HFFc6 (cell line): ENCODE data around the gene ACVR1C. TPM values are rescaled to one million over a fixed set of nuclear protein-coding genes. Genes with fewer than 3 reads are reported as not detected.
"Not testable (repeated sequence)": the region's sequence is repeated elsewhere in the genome, so short reads cannot be mapped to it uniquely, and the experiment has no call there.

Source experiments
- DNase-seq: peaks from one replicate; pipeline ENCODE4 v3.0.0-alpha.2; 2018
- H3K27ac Mint-ChIP-seq: 2 replicates; pipeline ENCODE4 v1.8.0; 2020; ENCODE audit warnings: mild to moderate bottlenecking, mixed read lengths
- H3K27me3 Mint-ChIP-seq: 2 replicates; pipeline ENCODE4 v1.8.0; 2021; ENCODE audit warnings: mild to moderate bottlenecking, moderate library complexity, mixed read lengths; ENCODE audit not compliant: insufficient read depth
- H3K36me3 Mint-ChIP-seq: 2 replicates; pipeline ENCODE4 v1.8.0; 2021; ENCODE audit warnings: low read depth, mixed read lengths
- H3K4me1 Mint-ChIP-seq: 2 replicates; pipeline ENCODE4 v1.8.0; 2020; ENCODE audit warnings: low read depth, mixed read lengths
- H3K4me3 Mint-ChIP-seq: 2 replicates; pipeline ENCODE4 v1.8.0; 2020; ENCODE audit warnings: mild to moderate bottlenecking, moderate library complexity, mixed read lengths
- H3K9me3 Mint-ChIP-seq: 2 replicates; pipeline ENCODE4 v1.8.0; 2020; ENCODE audit warnings: mild to moderate bottlenecking, mixed read lengths
- total RNA-seq, 6 experiments: library from RNA; stranded (reverse); fragmentation: NEBNext Ultra II Directional; extraction: Animal tissue kit (Norgen Biotek cat#: 25700); gene quantifications; 2 replicates in 1 of 6; 3 replicates in 5 of 6; pipeline ENCODE4 v1.2.3, GENCODE V29; 2021
- TF ChIP-seq, protein P1 (sequence below): fragments of 200-600 bp; sonication (generic); IDR thresholded peaks from 2 replicates; pipeline ENCODE4 v1.5.0; 2021; ENCODE audit warnings: antibody characterized with exemption, mild to moderate bottlenecking

ACVR1C gene
- total RNA-seq, 6 experiments from 2014 or later = 0.02 to 0.13 (median 0.05) TPM; not detected in 2

DNA sequence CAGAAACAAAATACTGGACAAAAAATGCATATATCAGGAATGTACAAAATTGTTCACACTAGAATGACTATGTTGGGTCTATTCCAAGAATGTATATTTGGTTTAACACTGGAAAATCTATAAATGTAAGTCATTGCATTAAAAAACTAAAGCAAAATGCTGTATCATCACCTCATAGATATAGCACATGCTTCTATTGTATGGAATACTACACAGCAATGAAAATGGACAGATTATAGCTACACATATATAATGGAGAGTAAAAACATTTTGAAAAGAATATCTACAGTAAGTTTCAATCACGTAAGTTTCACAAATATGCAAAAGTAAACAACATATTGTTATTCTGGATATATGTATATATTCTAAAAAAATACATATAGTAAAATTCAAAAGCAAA lies 91.8 kb downstream of the ACVR1C start:
- Mint-ChIP-seq H3K36me3 (no peaks in the 10 kb centered on the region), H3K4me3 (no peak overlapping the region), H3K27me3 (no peaks in the 10 kb centered on the region; the same call in 1 of the 2 replicates), H3K4me1 (no peaks in the 10 kb centered on the region), H3K27ac (no peak overlapping the region), H3K9me3 (no peaks in the 10 kb centered on the region)
- no peak for DNase-seq
- TF ChIP-seq, protein P1, sequence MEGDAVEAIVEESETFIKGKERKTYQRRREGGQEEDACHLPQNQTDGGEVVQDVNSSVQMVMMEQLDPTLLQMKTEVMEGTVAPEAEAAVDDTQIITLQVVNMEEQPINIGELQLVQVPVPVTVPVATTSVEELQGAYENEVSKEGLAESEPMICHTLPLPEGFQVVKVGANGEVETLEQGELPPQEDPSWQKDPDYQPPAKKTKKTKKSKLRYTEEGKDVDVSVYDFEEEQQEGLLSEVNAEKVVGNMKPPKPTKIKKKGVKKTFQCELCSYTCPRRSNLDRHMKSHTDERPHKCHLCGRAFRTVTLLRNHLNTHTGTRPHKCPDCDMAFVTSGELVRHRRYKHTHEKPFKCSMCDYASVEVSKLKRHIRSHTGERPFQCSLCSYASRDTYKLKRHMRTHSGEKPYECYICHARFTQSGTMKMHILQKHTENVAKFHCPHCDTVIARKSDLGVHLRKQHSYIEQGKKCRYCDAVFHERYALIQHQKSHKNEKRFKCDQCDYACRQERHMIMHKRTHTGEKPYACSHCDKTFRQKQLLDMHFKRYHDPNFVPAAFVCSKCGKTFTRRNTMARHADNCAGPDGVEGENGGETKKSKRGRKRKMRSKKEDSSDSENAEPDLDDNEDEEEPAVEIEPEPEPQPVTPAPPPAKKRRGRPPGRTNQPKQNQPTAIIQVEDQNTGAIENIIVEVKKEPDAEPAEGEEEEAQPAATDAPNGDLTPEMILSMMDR = no peak

- Mint-ChIP-seq H3K4me3 (no peak overlapping the region), H3K4me1 (no peaks in the 10 kb centered on the region), H3K27me3 (no peaks in the 10 kb centered on the region), H3K27ac (no peak overlapping the region), H3K36me3 (no peaks in the 10 kb centered on the region), H3K9me3 (no peaks in the 10 kb centered on the region)
- DNase-seq = no peak
- TF ChIP-seq, protein P1 = no peak
These were observed 99.5 kb downstream of the ACVR1C start for GRCh38 chr2:157528963-157529751.

- H3K4me1 Mint-ChIP-seq = no peaks in the 10 kb centered on the region
- H3K4me3 Mint-ChIP-seq = no peak overlapping the region
- no peaks in the 10 kb centered on the region for H3K27me3 Mint-ChIP-seq
- no peak for DNase-seq
- no peak overlapping the region for H3K27ac Mint-ChIP-seq
- TF ChIP-seq, protein P1 = no peak
- H3K36me3 Mint-ChIP-seq = no peaks in the 10 kb centered on the region
- no peaks in the 10 kb centered on the region for H3K9me3 Mint-ChIP-seq
These were observed 102.6 kb downstream of the ACVR1C start for GRCh38 chr2:157526070-157526469.

DNA sequence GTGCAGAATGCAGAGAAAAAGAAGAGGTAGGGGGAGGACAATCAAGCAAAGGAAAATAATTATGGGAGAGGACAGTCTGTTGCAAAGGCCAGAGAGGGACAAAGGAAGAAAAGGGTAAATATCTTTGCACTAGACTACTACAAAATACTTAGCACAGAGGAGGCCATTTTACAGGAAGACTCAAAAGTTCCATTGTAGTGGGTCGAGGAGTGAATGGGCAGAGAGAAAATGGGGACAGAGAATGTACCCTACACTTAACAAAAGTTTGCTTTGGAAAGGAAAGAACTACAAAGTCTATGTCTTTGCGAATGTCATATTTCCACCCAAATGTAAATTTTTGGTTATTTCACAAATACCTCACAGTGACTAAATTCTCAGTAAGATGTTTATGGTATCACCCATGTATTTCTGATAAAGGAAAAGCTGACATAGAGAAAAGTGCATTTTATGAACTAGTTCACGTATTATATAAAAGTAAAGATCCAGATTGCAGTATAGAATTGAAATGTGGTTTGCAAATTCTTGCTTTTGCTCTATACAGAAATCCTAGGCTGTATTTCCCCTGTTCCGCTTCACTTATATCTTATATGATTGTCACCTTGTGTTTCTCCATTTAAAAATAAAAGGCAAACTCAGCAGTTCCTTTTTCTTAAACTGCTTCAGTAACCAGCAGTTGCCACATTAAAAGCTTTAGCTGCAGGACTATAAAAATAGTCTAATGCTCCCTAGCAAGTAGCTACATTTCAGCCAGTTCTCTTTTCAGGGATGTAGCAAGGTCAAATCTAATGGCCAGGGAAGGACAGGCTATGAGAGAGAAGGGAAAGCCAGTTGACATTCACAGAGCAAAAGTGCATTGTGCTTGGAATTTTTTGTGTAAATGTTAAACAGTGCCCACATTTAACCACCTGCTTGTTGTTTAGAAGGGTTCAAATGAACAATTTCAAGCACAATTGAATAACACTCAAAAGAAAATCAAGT lies 105.1 kb downstream of the ACVR1C start:
- Mint-ChIP-seq H3K9me3 (no peaks in the 10 kb centered on the region), H3K27me3 (no peaks in the 10 kb centered on the region)

DNA sequence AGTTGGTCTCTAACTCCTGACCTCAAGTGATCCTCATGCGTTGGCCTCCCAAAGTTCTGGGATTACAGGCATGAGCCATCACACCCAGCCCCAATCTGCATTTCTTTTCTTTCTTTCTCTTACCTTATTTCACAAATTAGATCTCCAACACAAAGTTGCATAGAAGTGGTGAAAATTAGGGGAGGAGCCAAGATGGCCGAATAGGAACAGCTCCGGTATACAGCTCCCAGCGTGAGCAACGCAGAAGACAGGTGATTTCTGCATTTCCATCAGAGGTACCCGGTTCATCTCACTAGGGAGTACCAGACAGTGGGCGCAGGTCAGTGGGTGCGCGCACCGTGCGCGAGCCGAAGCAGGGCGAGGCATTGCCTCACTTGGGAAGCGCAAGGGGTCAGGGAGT lies 113.7 kb downstream of the ACVR1C start:
- H3K36me3 Mint-ChIP-seq, H3K27me3 Mint-ChIP-seq, H3K27ac Mint-ChIP-seq, H3K9me3 Mint-ChIP-seq, DNase-seq, H3K4me3 Mint-ChIP-seq, H3K4me1 Mint-ChIP-seq: not testable (repeated sequence)

More for the DNA sequence above, 105.1 kb downstream of the ACVR1C start:
- Mint-ChIP-seq H3K4me1 (no peaks in the 10 kb centered on the region), H3K4me3 (no peak overlapping the region), H3K27ac (no peak overlapping the region), H3K36me3 (no peaks in the 10 kb centered on the region)
- DNase-seq = no peak
- TF ChIP-seq, protein P1 = no peak
